HG02973 (cell line): ENCODE measurements around the gene CES5A.
"Not testable (repeated sequence)": the region's sequence is repeated elsewhere in the genome, so short reads cannot be mapped to it uniquely, and the experiment has no call there.

ENCODE experiments used
- ATAC-seq: cut with Tn5 transposase; IDR thresholded peaks from one replicate; pipeline ENCODE4 v1.9.1; 2021; ENCODE audit warnings: moderate library complexity; ENCODE audit not compliant: unreplicated experiment

Gene CES5A

DNA sequence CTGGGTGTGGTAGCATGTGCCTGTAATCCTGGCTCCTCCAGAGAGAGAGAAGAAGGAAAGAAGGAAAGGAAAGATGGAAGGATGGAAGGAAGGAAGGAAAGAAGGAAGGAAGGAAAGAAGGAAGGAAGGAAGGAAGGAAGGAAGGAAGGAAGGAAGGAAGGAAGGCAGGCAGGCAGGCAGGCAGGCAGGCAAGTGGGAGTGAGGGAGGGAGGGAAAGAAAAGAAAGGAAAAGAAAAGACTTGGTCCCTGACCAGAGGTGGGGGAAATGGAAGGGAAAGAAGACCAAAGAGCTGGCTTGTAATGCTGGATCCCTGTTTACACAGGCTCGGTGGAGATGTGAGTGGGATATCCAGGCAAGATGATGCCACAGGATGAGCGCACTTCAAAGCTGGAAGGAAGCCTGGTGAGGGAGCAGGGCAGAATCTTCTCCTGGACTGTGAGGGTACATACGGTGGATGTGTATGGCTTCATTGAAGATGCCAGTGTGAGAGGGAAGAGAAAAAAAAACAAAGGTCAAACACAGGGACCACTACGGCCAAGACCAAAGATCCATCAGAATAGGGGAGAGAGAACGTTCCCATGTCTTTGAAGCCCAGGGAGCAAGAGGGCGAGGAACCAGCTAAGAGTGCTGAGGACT, 44.4 kb downstream of the CES5A start:
- no peak for ATAC-seq

DNA sequence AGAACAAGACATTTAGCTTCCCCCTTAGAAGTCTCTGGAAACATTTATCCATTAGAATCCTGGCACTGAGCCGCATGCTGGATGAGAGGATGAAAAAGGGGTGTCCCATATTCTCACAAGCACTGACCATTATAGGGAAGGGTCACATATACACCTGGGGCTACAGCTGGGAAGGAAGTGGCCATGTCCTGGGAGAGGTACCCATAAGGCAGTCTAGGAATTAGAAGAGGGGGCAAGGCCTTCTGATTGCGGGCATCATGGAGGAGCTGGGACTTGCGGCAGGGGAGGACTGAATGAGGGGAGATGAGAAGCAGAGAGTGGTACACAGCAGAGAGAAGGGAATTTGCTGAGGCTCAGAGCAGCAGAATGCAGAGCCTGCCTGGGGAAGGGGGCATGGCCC, 45.9 kb downstream of the CES5A start:
- not testable (repeated sequence) for ATAC-seq

DNA sequence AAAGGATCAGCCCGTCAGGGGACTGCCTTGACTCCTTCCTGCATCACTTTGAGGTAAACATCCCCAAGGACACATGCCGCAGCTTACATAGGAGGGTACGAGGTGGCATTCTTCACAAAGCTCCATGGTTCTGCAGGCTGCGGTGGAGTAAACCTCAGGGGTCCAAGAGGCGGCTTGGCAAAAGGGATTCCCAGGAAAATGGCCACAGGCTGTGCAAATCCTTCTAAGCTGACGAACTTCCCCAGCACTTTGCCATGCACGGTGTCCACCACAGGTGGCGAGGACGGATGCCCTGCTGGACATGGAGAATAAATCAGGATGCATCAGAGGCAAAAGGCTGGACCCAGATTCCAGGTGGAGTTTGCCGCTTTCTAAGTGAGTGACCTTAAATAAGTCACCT, 46.5 kb downstream of the CES5A start:
- no peak for ATAC-seq

- no peak for ATAC-seq
These were observed 50.0 kb downstream of the CES5A start for GRCh38 chr16:55825115-55825728.

DNA sequence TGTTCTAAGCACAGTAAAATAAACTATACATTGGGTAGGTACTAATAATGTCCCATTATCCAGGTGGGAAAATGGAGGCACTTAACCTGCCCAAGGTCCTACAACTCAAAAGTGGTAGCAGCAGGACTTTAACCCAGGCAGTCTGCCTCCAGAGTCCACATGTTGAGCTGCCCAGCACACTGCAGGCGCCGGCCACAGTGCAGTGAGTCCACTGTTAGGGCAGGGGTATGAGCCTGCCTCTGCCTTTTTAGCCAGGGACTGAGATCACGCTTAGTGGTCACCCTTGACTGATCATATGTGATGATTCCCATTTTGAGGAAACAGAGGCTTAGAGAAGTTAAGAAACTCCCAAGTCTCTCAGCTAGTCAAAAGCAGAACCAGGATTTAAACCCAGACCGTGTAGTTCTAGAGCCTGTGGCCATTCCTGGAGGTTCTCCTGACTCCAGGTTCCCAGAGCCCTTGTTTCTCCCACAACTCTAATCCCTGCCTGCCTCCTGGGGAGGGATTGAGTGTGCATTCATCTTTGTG, 50.6 kb downstream of the CES5A start:
- ATAC-seq = no peak

DNA sequence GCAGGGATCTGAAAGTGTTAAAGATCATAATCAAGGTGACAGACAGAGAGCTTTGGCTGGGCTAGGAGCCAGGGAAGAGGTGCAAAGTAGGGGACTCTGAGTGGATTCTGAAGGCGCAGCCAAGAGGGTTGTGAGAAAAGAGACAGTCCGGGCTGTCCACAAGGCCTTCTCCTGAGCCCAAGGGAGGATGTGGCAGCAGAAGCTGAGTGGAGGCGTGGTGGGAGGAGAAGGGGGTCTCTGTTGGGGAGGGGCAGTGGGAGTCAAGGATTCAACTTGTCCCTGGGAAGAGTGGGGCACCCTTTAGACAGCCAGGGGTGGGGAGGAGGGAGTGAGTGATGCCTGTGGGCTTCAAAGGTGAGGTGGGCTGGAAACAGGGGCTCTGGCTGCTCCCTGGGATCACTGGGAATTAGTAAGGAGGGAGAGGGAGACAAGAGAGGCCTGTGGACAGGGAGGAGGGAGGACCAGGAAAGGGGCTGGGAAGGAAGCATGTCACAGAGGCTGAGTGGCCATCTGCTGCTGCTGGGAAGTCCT, 52.8 kb downstream of the CES5A start:
- no peak for ATAC-seq

GRCh38 chr16:55821210-55821609, 54.0 kb downstream of the CES5A start:
- no peak for ATAC-seq

- no peak for ATAC-seq
These were observed 54.6 kb downstream of the CES5A start for GRCh38 chr16:55820615-55821014.

GRCh38 chr16:55817236-55817912, 57.8 kb downstream of the CES5A start:
- no peak for ATAC-seq

DNA sequence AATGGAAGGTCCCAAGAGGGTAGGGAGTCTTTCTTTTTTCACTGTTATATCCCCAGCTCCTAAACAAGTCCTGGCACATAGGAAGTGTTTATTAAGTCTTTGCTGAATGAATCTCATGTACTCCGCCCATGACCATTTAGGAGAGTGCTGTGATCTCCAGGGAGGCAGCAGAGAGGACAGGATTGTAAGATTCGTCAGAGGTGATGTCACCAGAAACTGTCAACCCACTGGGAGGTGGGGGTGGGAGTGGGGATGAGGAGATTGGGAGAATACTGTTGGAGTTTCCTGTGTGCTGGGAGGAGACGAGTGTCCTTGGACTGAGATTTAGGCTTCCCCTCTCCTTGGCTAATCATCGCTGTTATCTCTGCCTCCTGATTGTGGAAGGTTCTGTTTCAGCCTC, 59.0 kb downstream of the CES5A start:
- not testable (repeated sequence) for ATAC-seq

DNA sequence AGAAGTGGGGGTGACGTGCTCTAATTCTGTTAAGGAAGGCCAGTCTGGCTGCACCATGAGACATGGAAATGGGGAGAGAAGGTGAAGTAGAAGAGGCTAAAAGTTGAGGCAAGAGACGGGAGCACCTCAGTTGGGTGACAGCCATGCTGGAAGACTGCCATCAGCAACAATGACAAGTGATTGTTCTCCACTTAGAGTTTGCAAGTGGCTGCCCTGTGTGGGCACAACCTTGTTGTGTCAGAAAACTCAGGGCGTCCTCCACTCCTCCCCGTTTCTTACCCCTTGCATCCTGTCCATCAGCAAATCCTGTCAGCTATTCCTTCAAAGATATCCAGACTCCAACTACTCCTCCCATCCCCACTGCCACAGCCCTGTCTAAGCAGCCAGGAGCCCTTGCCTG, 59.9 kb downstream of the CES5A start:
- ATAC-seq = no peak

GRCh38 chr16:55814174-55814573, 61.0 kb downstream of the CES5A start:
- ATAC-seq = not testable (repeated sequence)

- ATAC-seq = not testable (repeated sequence)
These were observed 61.4 kb downstream of the CES5A start for GRCh38 chr16:55813730-55814129.

DNA sequence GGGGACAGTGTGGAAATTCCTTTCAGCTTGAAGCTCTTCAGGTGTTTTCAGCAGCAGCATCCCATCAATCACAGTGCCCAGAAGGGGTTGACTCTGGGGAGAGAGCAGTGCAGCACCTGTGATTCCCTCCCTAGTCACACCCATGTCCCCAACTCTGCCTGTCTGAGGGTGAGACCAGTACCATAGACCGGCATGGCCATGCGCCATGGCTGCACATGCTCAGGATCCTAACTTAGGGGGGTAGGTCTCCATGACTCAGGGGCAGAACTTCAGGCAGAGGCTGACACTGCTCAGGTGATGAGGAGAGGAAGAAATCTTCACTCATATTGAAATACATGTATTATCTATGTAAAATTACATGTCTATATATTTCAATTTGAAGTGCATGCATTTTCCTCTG, 62.2 kb downstream of the CES5A start:
- ATAC-seq = no peak

DNA sequence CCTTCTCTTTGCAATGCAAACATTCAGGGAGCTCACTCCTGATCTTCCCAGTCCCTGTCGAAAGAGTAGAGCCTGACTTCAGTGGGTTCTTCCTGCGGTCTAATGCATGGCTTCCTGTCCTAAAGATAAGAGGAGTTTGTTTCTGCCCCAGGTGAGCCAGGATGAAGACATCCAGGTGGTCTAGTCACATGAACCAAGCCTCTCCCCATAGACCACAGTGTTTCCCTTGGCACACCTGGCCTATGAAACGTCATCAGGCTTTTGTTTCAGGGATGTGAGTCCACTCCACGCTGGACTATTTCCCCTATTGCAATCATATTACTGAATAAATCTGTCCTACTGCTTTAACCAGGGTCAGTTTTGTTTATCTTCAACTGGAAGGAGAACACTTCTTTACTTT, 63.4 kb downstream of the CES5A start:
- ATAC-seq = no peak

- ATAC-seq = no peak
These were observed 64.7 kb downstream of the CES5A start for GRCh38 chr16:55810451-55810961.

DNA sequence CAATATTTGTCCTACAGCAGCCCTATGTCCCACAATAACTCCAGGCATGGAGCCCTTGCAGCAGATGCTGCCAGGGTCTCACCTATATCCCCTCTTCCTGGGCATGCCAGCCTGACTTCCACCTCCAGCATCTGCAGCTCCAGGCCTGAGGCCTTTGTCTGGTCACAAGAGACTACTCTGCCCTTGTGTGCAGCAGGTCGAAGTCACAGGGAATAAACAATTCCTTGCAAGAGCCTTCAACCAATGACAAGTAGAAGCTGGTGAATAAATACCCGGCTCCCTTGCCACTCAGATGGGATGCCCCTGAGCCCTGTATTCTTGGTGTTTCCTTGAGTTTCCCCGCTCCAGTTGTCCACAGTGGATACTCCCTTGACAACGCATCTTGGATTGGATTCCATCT, 65.3 kb downstream of the CES5A start:
- ATAC-seq = no peak

GRCh38 chr16:55809386-55809785, 65.8 kb downstream of the CES5A start:
- no peak for ATAC-seq

DNA sequence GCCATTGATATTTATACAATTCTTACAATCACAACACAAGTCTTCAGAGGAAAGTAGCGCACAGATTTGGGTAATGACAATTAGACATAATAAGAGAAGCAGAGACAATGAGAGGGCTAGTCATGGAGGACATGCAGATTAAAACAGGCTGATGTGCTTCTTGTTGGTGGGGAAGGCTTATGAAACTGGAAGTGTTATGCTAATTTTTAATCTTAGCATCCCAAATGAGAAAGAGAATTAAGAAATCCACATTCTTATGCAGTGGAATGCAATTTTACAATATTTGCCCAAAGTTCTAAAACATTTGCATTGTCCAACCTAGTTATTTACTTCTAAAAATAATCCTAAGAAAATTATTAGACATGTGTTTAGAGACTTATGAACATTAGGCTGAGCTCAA, 66.9 kb downstream of the CES5A start:
- ATAC-seq = not testable (repeated sequence)

DNA sequence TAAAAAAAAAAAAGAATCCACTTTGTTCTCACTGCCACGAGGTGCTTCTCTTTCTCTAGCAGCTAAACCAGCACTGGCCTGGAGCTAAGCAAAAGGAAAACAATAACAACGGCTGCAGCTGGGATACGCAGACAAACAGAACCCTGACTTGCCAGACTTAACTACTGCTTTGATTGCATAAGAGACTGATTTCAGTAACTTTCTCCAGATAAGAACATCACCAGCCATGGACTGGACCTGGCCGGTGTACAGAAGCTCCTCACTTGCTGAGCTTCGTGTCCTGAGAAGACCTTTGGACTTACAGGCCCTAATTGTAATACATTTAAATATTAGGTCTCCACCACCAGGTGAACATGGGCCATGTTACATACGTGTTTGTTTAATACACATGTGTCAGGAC, 70.1 kb downstream of the CES5A start:
- not testable (repeated sequence) for ATAC-seq

DNA sequence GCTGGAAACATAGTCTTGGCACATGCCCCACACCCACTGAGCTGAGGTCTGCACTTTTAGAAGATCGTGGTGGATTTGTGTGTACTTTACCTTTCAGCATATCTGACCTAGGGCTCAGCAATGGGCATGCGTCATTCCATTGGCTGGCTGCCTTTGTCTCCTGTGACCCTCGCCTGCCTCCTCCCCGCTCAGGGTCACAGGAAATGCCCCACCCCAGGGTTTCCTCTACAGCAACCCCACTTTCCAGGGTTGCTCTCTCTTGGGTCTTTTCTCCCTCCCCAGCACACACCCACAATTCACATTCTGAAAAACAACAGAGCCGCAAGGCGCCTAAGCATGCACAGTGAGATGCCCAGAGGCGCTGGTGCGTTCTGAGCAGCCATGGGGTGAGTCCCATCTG, 71.5 kb downstream of the CES5A start:
- ATAC-seq = not testable (repeated sequence)
